Dermis microvascular lymphatic vessel endothelial cell (primary cell): Measurements from ENCODE around the gene NUDT8. TPM values are rescaled to one million over a fixed set of nuclear protein-coding genes. Genes with fewer than 3 reads are reported as not detected.
"Not testable (repeated sequence)": the region's sequence is repeated elsewhere in the genome, so short reads cannot be mapped to it uniquely, and the experiment has no call there.

Source experiments
- DNase-seq, 2 donors: peaks; one replicate each; pipeline versions ENCODE4 v3.0.0 to v3.0.0-alpha.2; 2010; ENCODE audit warnings: low read depth in 2 of 2
- total RNA-seq: library from RNA; depleted of rRNA; stranded (reverse); fragments of >200 nt; gene quantifications from 2 replicates; pipeline ENCODE4 v1.2.1, GENCODE V29; 2014

Gene NUDT8
- total RNA-seq, 1 donor from 2014 or later, result 15.5 TPM

- DNase-seq, result no peak
Observed at GRCh38 chr11:67628710-67629385, 889 bp downstream of the NUDT8 start.

GRCh38 chr11:67627812-67628624, 1.7 kb downstream of the NUDT8 start:
- DNase-seq, result no peak

GRCh38 chr11:67627441-67627811, 2.3 kb downstream of the NUDT8 start:
- DNase-seq, result no peak

GRCh38 chr11:67626970-67627369, 2.8 kb downstream of the NUDT8 start:
- DNase-seq, result no peak

- not testable (repeated sequence) for DNase-seq
Observed at GRCh38 chr11:67626131-67626833, 3.5 kb downstream of the NUDT8 start.

- DNase-seq, result not testable (repeated sequence)
Observed at GRCh38 chr11:67623795-67624194, 5.9 kb downstream of the NUDT8 start.

- not testable (repeated sequence) for DNase-seq
Observed at GRCh38 chr11:67622905-67623304, 6.8 kb downstream of the NUDT8 start.

- DNase-seq, result not testable (repeated sequence)
Observed at GRCh38 chr11:67621928-67622327, 7.8 kb downstream of the NUDT8 start.

GRCh38 chr11:67620621-67621020, 9.1 kb downstream of the NUDT8 start:
- DNase-seq, result not testable (repeated sequence)

GRCh38 chr11:67619683-67620618, 9.8 kb downstream of the NUDT8 start:
- not testable (repeated sequence) for DNase-seq

- not testable (repeated sequence) for DNase-seq
Observed at GRCh38 chr11:67618901-67619659, 10.7 kb downstream of the NUDT8 start.

GRCh38 chr11:67617243-67617953, 12.3 kb downstream of the NUDT8 start:
- DNase-seq, result no peak

GRCh38 chr11:67616431-67617242, 13.1 kb downstream of the NUDT8 start:
- DNase-seq, result no peak

GRCh38 chr11:67615728-67616430, 13.9 kb downstream of the NUDT8 start:
- DNase-seq, result no peak

- no peak for DNase-seq
Observed at GRCh38 chr11:67614730-67615714, 14.7 kb downstream of the NUDT8 start.

- DNase-seq, result peak; percentile 6 to 41
Observed at GRCh38 chr11:67613960-67614715, 15.6 kb downstream of the NUDT8 start.
